B cell (primary cell): ENCODE data around the gene SPATA19.
"Not testable (repeated sequence)": the region's sequence is repeated elsewhere in the genome, so short reads cannot be mapped to it uniquely, and the experiment has no call there.

Experiments
- EZH2 ChIP-seq: IDR thresholded peaks from 2 replicates; pipeline ENCODE4 v1.6.1; 2012; ENCODE audit warnings: borderline replicate concordance, low read depth, mild to moderate bottlenecking, moderate library complexity, low read length; ENCODE audit not compliant: insufficient read depth, poor library complexity, severe bottlenecking
- TF ChIP-seq, protein P1 (sequence below): fragments of 200-600 bp; IDR thresholded peaks from one replicate; pipeline ENCODE4 v1.8.0; 2022; ENCODE audit warnings: antibody characterized with exemption, mild to moderate bottlenecking

DNA sequence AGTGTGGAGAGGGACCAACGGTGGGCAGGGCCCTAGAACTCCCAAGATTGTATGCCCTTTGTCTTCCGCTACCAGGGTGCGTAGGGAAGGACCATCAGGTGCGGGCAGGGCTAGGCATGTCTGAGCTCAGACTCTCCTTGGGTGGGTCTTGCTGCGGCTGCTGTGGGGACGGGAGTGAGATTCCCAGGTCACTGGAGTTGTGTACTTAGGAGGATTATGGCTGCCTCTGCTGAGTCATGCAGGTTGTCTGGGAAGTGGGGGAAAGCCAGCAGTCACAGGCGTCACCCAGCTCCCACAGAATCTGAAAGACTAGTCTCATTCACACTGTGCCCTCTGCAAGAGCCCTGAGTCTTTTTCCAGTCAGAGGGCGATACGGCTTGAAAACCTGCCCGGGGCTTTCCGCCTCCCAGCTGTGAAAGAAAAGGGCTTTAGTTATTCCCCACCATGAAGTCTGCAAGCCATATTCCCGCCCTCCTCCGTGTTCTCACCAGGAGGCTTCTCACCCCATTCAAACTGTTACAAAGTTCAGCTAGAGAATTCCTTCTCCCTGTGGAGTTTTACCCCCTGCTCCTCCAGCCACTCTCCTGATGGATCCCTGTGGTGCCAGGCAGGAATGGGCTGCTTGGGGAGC is 9.1 kb upstream of the SPATA19 start:
- TF ChIP-seq, protein P1, sequence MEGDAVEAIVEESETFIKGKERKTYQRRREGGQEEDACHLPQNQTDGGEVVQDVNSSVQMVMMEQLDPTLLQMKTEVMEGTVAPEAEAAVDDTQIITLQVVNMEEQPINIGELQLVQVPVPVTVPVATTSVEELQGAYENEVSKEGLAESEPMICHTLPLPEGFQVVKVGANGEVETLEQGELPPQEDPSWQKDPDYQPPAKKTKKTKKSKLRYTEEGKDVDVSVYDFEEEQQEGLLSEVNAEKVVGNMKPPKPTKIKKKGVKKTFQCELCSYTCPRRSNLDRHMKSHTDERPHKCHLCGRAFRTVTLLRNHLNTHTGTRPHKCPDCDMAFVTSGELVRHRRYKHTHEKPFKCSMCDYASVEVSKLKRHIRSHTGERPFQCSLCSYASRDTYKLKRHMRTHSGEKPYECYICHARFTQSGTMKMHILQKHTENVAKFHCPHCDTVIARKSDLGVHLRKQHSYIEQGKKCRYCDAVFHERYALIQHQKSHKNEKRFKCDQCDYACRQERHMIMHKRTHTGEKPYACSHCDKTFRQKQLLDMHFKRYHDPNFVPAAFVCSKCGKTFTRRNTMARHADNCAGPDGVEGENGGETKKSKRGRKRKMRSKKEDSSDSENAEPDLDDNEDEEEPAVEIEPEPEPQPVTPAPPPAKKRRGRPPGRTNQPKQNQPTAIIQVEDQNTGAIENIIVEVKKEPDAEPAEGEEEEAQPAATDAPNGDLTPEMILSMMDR = not testable (repeated sequence)
- TF ChIP-seq EZH2 = not testable (repeated sequence)
